ENCODE measurements around the gene NPC2. TPM values are rescaled to one million over a fixed set of nuclear protein-coding genes. Genes with fewer than 3 reads are reported as not detected.

The NPC2 gene
- polyA plus RNA-seq, 1 donor, result 431 TPM

GRCh38 chr14:74472601-74473000, 20.5 kb downstream of the NPC2 start:
- Histone ChIP-seq H3K4me1 (ENCODE audit: control insufficient read depth, insufficient read depth, low read length) (no peaks in the 10 kb centered on the region), H3K4me3 (ENCODE audit: low read length) (no peak overlapping the region), H3K9me3 (ENCODE audit: control insufficient read depth, low read depth, low read length) (no peaks in the 10 kb centered on the region), H3K27me3 (ENCODE audit: control insufficient read depth, insufficient read depth, low read length) (no peaks in the 10 kb centered on the region), H3K27ac (ENCODE audit: low read length) (no peak overlapping the region), H3K36me3 (ENCODE audit: control insufficient read depth, insufficient read depth, low read length) (peaks cover 31% of the 10 kb centered on the region)
- WGBS (ENCODE audit: insufficient coverage, low lambda C conversion rate), result 100% methylated on average over 1 of the region's 2 CpGs
- no peak for DNase-seq

GRCh38 chr14:74469548-74470518, 23.3 kb downstream of the NPC2 start:
- H3K9me3 ChIP-seq (ENCODE audit: control insufficient read depth, low read depth, low read length), result no peaks in the 10 kb centered on the region
- no peak for DNase-seq
- H3K4me3 ChIP-seq (ENCODE audit: low read length), result no peak overlapping the region
- H3K27me3 ChIP-seq (ENCODE audit: control insufficient read depth, insufficient read depth, low read length), result no peaks in the 10 kb centered on the region
- 90% methylated on average over 2 of the region's 7 CpGs for WGBS (ENCODE audit: insufficient coverage, low lambda C conversion rate)
- no peaks in the 10 kb centered on the region for H3K4me1 ChIP-seq (ENCODE audit: control insufficient read depth, insufficient read depth, low read length)
- peaks cover 16% of the 10 kb centered on the region for H3K36me3 ChIP-seq (ENCODE audit: control insufficient read depth, insufficient read depth, low read length)
- H3K27ac ChIP-seq (ENCODE audit: low read length), result no peak overlapping the region

GRCh38 chr14:74468513-74468912, 24.6 kb downstream of the NPC2 start:
- Histone ChIP-seq H3K27ac (ENCODE audit: low read length) (no peak overlapping the region), H3K4me1 (ENCODE audit: control insufficient read depth, insufficient read depth, low read length) (no peaks in the 10 kb centered on the region), H3K36me3 (ENCODE audit: control insufficient read depth, insufficient read depth, low read length) (peaks cover 7% of the 10 kb centered on the region), H3K27me3 (ENCODE audit: control insufficient read depth, insufficient read depth, low read length) (no peaks in the 10 kb centered on the region), H3K9me3 (ENCODE audit: control insufficient read depth, low read depth, low read length) (no peaks in the 10 kb centered on the region), H3K4me3 (ENCODE audit: low read length) (no peak overlapping the region)
- no CpG with 5 or more reads among the region's 3 CpGs for WGBS (ENCODE audit: insufficient coverage, low lambda C conversion rate)
- no peak for DNase-seq

GRCh38 chr14:74465335-74465734, 27.8 kb downstream of the NPC2 start:
- no CpG with 5 or more reads among the region's 2 CpGs for WGBS (ENCODE audit: insufficient coverage, low lambda C conversion rate)

GRCh38 chr14:74464785-74465184, 28.3 kb downstream of the NPC2 start:
- Histone ChIP-seq H3K27ac (ENCODE audit: low read length) (no peak overlapping the region), H3K36me3 (ENCODE audit: control insufficient read depth, insufficient read depth, low read length) (peaks cover 2% of the 10 kb centered on the region), H3K9me3 (ENCODE audit: control insufficient read depth, low read depth, low read length) (no peaks in the 10 kb centered on the region), H3K4me1 (ENCODE audit: control insufficient read depth, insufficient read depth, low read length) (no peaks in the 10 kb centered on the region), H3K4me3 (ENCODE audit: low read length) (no peak overlapping the region), H3K27me3 (ENCODE audit: control insufficient read depth, insufficient read depth, low read length) (no peaks in the 10 kb centered on the region)
- no CpG with 5 or more reads among the region's 3 CpGs for WGBS (ENCODE audit: insufficient coverage, low lambda C conversion rate)
- DNase-seq, result no peak

More at GRCh38 chr14:74465335-74465734, 27.8 kb downstream of the NPC2 start:
- Histone ChIP-seq H3K27ac (ENCODE audit: low read length) (no peak overlapping the region), H3K27me3 (ENCODE audit: control insufficient read depth, insufficient read depth, low read length) (no peaks in the 10 kb centered on the region), H3K9me3 (ENCODE audit: control insufficient read depth, low read depth, low read length) (no peaks in the 10 kb centered on the region), H3K36me3 (ENCODE audit: control insufficient read depth, insufficient read depth, low read length) (peaks cover 2% of the 10 kb centered on the region), H3K4me1 (ENCODE audit: control insufficient read depth, insufficient read depth, low read length) (no peaks in the 10 kb centered on the region), H3K4me3 (ENCODE audit: low read length) (no peak overlapping the region)
- DNase-seq, result no peak

- no peak for DNase-seq
- Histone ChIP-seq H3K4me3 (ENCODE audit: low read length) (no peak overlapping the region), H3K9me3 (ENCODE audit: control insufficient read depth, low read depth, low read length) (no peaks in the 10 kb centered on the region), H3K4me1 (ENCODE audit: control insufficient read depth, insufficient read depth, low read length) (no peaks in the 10 kb centered on the region), H3K27me3 (ENCODE audit: control insufficient read depth, insufficient read depth, low read length) (no peaks in the 10 kb centered on the region), H3K27ac (ENCODE audit: low read length) (no peak overlapping the region), H3K36me3 (ENCODE audit: control insufficient read depth, insufficient read depth, low read length) (no peaks in the 10 kb centered on the region)
- WGBS (ENCODE audit: insufficient coverage, low lambda C conversion rate), result 80% methylated on average over 1 of the region's 5 CpGs
These were observed 29.4 kb downstream of the NPC2 start for GRCh38 chr14:74463697-74464096.

GRCh38 chr14:74462993-74463392, 30.1 kb downstream of the NPC2 start:
- Histone ChIP-seq H3K4me3 (ENCODE audit: low read length) (no peak overlapping the region), H3K27me3 (ENCODE audit: control insufficient read depth, insufficient read depth, low read length) (no peaks in the 10 kb centered on the region), H3K27ac (ENCODE audit: low read length) (no peak overlapping the region), H3K36me3 (ENCODE audit: control insufficient read depth, insufficient read depth, low read length) (no peaks in the 10 kb centered on the region), H3K9me3 (ENCODE audit: control insufficient read depth, low read depth, low read length) (no peaks in the 10 kb centered on the region), H3K4me1 (ENCODE audit: control insufficient read depth, insufficient read depth, low read length) (no peaks in the 10 kb centered on the region)
- WGBS (ENCODE audit: insufficient coverage, low lambda C conversion rate), result no CpG with 5 or more reads among the region's 3 CpGs
- DNase-seq, result no peak

GRCh38 chr14:74459976-74460375, 33.1 kb downstream of the NPC2 start:
- Histone ChIP-seq H3K4me3 (ENCODE audit: low read length) (no peak overlapping the region), H3K36me3 (ENCODE audit: control insufficient read depth, insufficient read depth, low read length) (no peaks in the 10 kb centered on the region), H3K27ac (ENCODE audit: low read length) (no peak overlapping the region), H3K27me3 (ENCODE audit: control insufficient read depth, insufficient read depth, low read length) (no peaks in the 10 kb centered on the region), H3K4me1 (ENCODE audit: control insufficient read depth, insufficient read depth, low read length) (no peaks in the 10 kb centered on the region), H3K9me3 (ENCODE audit: control insufficient read depth, low read depth, low read length) (no peaks in the 10 kb centered on the region)
- no peak for DNase-seq
- WGBS (ENCODE audit: insufficient coverage, low lambda C conversion rate), result 82% methylated on average over 4 of the region's 6 CpGs

GRCh38 chr14:74459289-74459946, 33.7 kb downstream of the NPC2 start:
- H3K9me3 ChIP-seq (ENCODE audit: control insufficient read depth, low read depth, low read length), result no peaks in the 10 kb centered on the region
- H3K36me3 ChIP-seq (ENCODE audit: control insufficient read depth, insufficient read depth, low read length), result no peaks in the 10 kb centered on the region
- H3K4me3 ChIP-seq (ENCODE audit: low read length), result no peak overlapping the region
- DNase-seq, result no peak
- H3K27ac ChIP-seq (ENCODE audit: low read length), result no peak overlapping the region
- H3K4me1 ChIP-seq (ENCODE audit: control insufficient read depth, insufficient read depth, low read length), result no peaks in the 10 kb centered on the region
- no peaks in the 10 kb centered on the region for H3K27me3 ChIP-seq (ENCODE audit: control insufficient read depth, insufficient read depth, low read length)
- 67% methylated on average over 1 of the region's 10 CpGs for whole genome bisulfite sequencing (ENCODE audit: insufficient coverage, low lambda C conversion rate)

- no peaks in the 10 kb centered on the region for H3K4me1 ChIP-seq (ENCODE audit: control insufficient read depth, insufficient read depth, low read length)
- DNase-seq, result no peak
- H3K36me3 ChIP-seq (ENCODE audit: control insufficient read depth, insufficient read depth, low read length), result no peaks in the 10 kb centered on the region
- no CpG with 5 or more reads among the region's 4 CpGs for WGBS (ENCODE audit: insufficient coverage, low lambda C conversion rate)
- H3K9me3 ChIP-seq (ENCODE audit: control insufficient read depth, low read depth, low read length), result no peaks in the 10 kb centered on the region
- H3K27me3 ChIP-seq (ENCODE audit: control insufficient read depth, insufficient read depth, low read length), result no peaks in the 10 kb centered on the region
- no peak overlapping the region for H3K27ac ChIP-seq (ENCODE audit: low read length)
- no peak overlapping the region for H3K4me3 ChIP-seq (ENCODE audit: low read length)
These were observed 35.6 kb downstream of the NPC2 start for GRCh38 chr14:74457565-74457895.

All from large intestine (tissue), 3 donors.